ENCODE data around the gene FRRS1. TPM values are rescaled to one million over a fixed set of nuclear protein-coding genes. Genes with fewer than 3 reads are reported as not detected.

Gene FRRS1
- total RNA-seq, 2 experiments from 2014 or later = 1.2 to 1.7 TPM

DNA sequence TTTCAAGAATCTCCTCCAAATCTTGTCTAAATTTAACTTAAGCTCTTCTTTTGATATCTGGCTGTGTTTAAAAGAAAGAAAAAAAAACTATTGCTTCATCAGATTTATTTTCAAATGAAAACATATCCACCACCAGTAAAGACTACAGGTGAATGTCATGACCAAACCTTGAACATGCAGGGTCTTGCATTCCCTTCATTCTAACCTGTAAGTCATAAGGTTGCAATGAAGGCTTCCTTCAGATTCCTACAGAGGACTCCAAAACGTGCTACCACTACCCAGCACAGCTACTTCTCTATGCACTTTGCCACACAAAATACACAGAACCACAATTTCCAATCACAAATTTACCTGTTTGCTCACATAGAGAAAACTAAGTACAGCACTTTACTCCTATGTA lies 26.3 kb downstream of the FRRS1 start:
- Mint-ChIP-seq H3K36me3 (ENCODE audit: low read depth) (no peaks in the 10 kb centered on the region), H3K27ac (no peak overlapping the region), H3K9me3 (no peaks in the 10 kb centered on the region), H3K4me1 (no peaks in the 10 kb centered on the region), H3K27me3 (no peaks in the 10 kb centered on the region), H3K4me3 (no peak overlapping the region)
- CTCF ChIA-PET = no interaction called here
- POLR2A ChIA-PET = no interaction called here
- no peak for DNase-seq

DNA sequence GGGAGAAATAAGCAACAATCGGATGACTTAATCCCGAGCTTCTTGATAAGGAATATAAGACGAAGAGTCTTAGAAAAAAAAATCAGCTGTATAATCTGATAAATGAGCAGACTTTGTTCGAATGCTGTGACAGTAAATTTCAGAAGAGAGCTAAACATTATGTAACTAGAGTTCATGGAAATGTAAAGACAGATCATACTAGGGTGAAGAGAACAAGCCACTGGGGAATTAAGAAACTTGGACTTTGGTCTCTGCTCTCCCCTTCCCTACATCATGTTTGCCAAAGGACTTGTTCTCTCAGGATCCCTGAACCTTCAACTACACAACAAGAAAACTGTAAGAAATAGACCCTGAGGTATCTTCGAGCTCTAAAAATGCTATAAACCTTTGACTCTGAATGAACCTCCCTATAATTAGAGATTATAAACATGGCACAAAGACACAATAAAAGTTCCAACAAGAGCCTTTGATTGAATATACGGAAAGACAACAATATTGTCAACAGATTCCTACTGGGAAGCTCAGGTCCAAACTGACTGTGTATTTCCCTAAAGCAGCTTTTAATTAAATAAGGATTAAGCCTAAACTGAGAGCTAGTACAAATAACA lies 27.5 kb downstream of the FRRS1 start:
- DNase-seq = no peak
- no peaks in the 10 kb centered on the region for H3K9me3 Mint-ChIP-seq
- H3K4me3 Mint-ChIP-seq = no peak overlapping the region
- H3K27me3 Mint-ChIP-seq = no peaks in the 10 kb centered on the region
- ChIA-PET POLR2A (no interaction called here), CTCF (no interaction called here)
- H3K36me3 Mint-ChIP-seq (ENCODE audit: low read depth) = no peaks in the 10 kb centered on the region
- no peaks in the 10 kb centered on the region for H3K4me1 Mint-ChIP-seq
- H3K27ac Mint-ChIP-seq = no peak overlapping the region

- Mint-ChIP-seq H3K4me1 (no peaks in the 10 kb centered on the region), H3K27ac (no peak overlapping the region), H3K27me3 (peaks cover 3% of the 10 kb centered on the region), H3K4me3 (no peak overlapping the region), H3K36me3 (ENCODE audit: low read depth) (no peaks in the 10 kb centered on the region), H3K9me3 (no peaks in the 10 kb centered on the region)
- CTCF ChIA-PET = no interaction called here
- POLR2A ChIA-PET = no interaction called here
- DNase-seq = no peak
These were observed 29.4 kb downstream of the FRRS1 start for GRCh38 chr1:99737016-99737415.

DNA sequence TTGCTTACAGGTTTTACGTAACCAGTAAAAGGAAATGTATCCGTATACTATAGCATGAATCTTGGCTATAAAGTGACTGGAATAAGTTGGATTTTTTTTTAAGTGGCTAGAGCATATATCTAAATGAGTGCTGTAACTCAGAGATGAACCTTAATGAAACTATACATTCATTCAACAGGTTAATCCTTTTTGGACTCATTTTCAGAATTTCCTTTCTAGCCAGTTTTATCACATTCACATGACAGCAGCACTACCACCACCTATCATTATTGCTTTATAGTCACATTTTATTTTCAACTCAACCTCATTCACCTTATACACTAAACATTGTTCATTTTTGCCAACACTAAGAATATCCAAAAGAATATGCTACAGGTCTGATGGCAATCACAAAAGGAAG lies 30.6 kb downstream of the FRRS1 start:
- POLR2A ChIA-PET = no interaction called here
- Mint-ChIP-seq H3K4me1 (no peaks in the 10 kb centered on the region), H3K9me3 (no peaks in the 10 kb centered on the region), H3K36me3 (ENCODE audit: low read depth) (no peaks in the 10 kb centered on the region), H3K27me3 (peaks cover 3% of the 10 kb centered on the region), H3K27ac (no peak overlapping the region), H3K4me3 (no peak overlapping the region)
- no peak for DNase-seq
- CTCF ChIA-PET = no interaction called here

- H3K36me3 Mint-ChIP-seq (ENCODE audit: low read depth) = no peaks in the 10 kb centered on the region
- H3K4me1 Mint-ChIP-seq = no peaks in the 10 kb centered on the region
- no peak overlapping the region for H3K4me3 Mint-ChIP-seq
- no peak overlapping the region for H3K27ac Mint-ChIP-seq
- ChIA-PET CTCF (no interaction called here), POLR2A (no interaction called here)
- H3K27me3 Mint-ChIP-seq = peaks cover 3% of the 10 kb centered on the region
- H3K9me3 Mint-ChIP-seq = no peaks in the 10 kb centered on the region
- no peak for DNase-seq
These were observed 35.1 kb downstream of the FRRS1 start for GRCh38 chr1:99731384-99731783.

DNA sequence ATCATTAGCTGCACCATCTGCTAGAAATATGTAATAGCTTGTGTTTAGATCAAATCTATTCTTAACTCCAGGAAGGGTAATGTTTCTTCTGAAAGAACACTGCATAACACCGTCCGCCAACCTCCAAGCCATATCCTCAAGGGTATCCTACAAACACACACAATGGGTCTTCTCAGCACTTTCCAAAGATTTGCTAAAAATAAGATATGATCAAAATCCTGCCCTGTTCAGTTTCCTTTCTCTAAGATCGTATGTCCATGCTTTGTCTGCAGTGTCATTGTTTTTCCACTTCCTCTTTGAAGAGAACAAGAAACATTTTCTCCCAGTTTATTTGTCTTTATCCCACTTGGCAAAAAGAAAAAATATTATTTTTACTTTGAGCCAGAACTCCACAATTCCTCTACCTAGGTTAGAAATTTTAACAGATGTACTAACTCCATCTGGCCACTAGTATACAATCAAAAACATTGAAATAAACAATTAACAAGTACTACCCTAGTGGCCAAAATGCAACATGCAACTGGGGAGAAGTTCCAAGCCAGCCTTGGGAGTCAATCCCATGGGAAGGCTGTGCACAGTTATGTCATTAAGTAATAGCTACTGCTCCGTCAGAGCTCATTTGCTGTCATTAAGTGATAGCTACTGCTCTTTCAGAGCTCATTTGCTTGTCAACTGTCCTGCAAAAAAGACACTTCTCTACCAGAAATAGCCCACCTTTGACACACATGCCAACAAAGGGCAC lies 37.8 kb downstream of the FRRS1 start:
- ChIA-PET CTCF (interaction anchor here (0.9 to 1.2 kb wide), 2 partner anchors 21 to 43 kb away, joined by 3 to 6 read pairs; no protein-coding TSS in a partner anchor), POLR2A (no interaction called here)
- H3K36me3 Mint-ChIP-seq (ENCODE audit: low read depth) = no peaks in the 10 kb centered on the region
- no peak for DNase-seq
- no peaks in the 10 kb centered on the region for H3K4me1 Mint-ChIP-seq
- H3K4me3 Mint-ChIP-seq = no peak overlapping the region
- H3K27ac Mint-ChIP-seq = no peak overlapping the region
- no peaks in the 10 kb centered on the region for H3K9me3 Mint-ChIP-seq
- peaks cover 3% of the 10 kb centered on the region for H3K27me3 Mint-ChIP-seq

- Mint-ChIP-seq H3K36me3 (ENCODE audit: low read depth) (no peaks in the 10 kb centered on the region), H3K27me3 (no peaks in the 10 kb centered on the region), H3K27ac (no peak overlapping the region), H3K4me3 (no peak overlapping the region), H3K4me1 (no peaks in the 10 kb centered on the region), H3K9me3 (no peaks in the 10 kb centered on the region)
- DNase-seq = no peak
- POLR2A ChIA-PET = no interaction called here
- CTCF ChIA-PET = interaction anchor here (1.2 kb wide), 1 partner anchor 42 kb away, joined by 6 read pairs; no protein-coding TSS in a partner anchor
These were observed 38.8 kb downstream of the FRRS1 start for GRCh38 chr1:99727575-99728185.

DNA sequence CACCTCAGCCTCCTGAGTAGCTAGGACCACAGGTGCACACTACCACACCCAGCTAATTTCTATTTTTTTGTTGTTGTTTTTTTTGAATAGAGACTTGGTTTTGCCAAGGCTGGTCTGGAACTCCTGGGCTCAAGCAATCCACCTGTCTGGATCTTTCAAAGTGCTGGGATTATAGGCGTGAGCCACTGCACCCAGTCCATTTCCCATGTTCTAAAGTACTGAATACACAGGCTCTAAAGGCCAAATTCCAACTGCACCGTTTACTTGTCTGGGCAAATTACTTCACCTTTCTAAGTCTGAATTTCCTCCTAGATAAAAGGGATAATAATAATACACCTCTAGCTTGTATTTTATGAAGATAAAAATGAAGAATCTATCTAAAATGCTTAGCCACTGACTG lies 39.6 kb downstream of the FRRS1 start:
- H3K27ac Mint-ChIP-seq = no peak overlapping the region
- H3K4me1 Mint-ChIP-seq = no peaks in the 10 kb centered on the region
- no peak overlapping the region for H3K4me3 Mint-ChIP-seq
- no peaks in the 10 kb centered on the region for H3K9me3 Mint-ChIP-seq
- no peaks in the 10 kb centered on the region for H3K36me3 Mint-ChIP-seq (ENCODE audit: low read depth)
- DNase-seq = no peak
- CTCF ChIA-PET = no interaction called here
- no peaks in the 10 kb centered on the region for H3K27me3 Mint-ChIP-seq
- POLR2A ChIA-PET = no interaction called here

GRCh38 chr1:99726407-99726806 lies 40.0 kb downstream of the FRRS1 start:
- H3K9me3 Mint-ChIP-seq = no peaks in the 10 kb centered on the region
- H3K4me3 Mint-ChIP-seq = no peak overlapping the region
- DNase-seq = no peak
- no peaks in the 10 kb centered on the region for H3K27me3 Mint-ChIP-seq
- H3K36me3 Mint-ChIP-seq (ENCODE audit: low read depth) = no peaks in the 10 kb centered on the region
- H3K27ac Mint-ChIP-seq = no peak overlapping the region
- no peaks in the 10 kb centered on the region for H3K4me1 Mint-ChIP-seq
- ChIA-PET POLR2A (no interaction called here), CTCF (no interaction called here)

DNA sequence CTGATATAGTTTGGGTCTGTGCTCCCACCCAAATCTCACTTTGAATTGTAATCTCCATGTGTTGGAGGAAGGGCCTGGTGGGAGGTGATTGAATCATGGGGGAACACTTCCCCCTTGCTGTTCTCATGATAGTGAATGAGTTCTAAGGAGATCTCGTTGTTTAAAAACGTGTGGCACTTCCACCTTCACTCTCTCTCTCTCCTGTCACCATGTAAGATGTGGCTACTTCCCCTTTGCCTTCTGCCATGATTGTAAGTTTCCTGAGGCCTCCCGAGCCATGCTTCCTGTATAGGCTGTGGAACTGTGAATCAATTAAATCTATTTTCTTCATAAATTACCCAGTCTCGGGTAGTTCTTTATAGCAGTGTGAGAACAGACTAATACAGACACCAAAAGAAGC lies 40.4 kb downstream of the FRRS1 start:
- no peaks in the 10 kb centered on the region for H3K9me3 Mint-ChIP-seq
- DNase-seq = no peak
- no peaks in the 10 kb centered on the region for H3K27me3 Mint-ChIP-seq
- POLR2A ChIA-PET = no interaction called here
- H3K36me3 Mint-ChIP-seq (ENCODE audit: low read depth) = no peaks in the 10 kb centered on the region
- CTCF ChIA-PET = no interaction called here
- no peaks in the 10 kb centered on the region for H3K4me1 Mint-ChIP-seq
- H3K27ac Mint-ChIP-seq = no peak overlapping the region
- no peak overlapping the region for H3K4me3 Mint-ChIP-seq

GRCh38 chr1:99723251-99723650 lies 43.2 kb downstream of the FRRS1 start:
- Mint-ChIP-seq H3K9me3 (no peaks in the 10 kb centered on the region), H3K27ac (no peak overlapping the region), H3K4me1 (no peaks in the 10 kb centered on the region), H3K36me3 (ENCODE audit: low read depth) (no peaks in the 10 kb centered on the region), H3K27me3 (no peaks in the 10 kb centered on the region), H3K4me3 (no peak overlapping the region)
- CTCF ChIA-PET = no interaction called here
- POLR2A ChIA-PET = no interaction called here
- no peak for DNase-seq

DNA sequence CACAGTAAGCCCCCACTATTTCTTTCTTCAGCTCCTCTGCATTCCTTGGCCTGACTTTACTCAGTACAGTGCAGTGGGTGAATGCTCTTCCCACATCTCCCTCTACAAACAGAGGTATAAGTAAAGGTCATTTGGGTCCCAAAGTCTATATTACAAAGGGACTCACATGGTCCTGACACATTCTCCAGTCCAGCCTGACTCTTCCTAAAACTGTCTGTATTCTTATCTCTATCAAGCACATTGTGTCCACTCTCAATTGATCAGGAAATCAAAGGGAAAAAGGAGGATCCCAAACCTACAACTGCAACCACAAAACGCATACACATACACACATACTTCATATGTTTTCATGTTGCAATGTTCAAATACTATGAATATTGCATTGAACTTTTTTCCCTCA lies 49.4 kb downstream of the FRRS1 start:
- POLR2A ChIA-PET = no interaction called here
- no peaks in the 10 kb centered on the region for H3K4me1 Mint-ChIP-seq
- no peak overlapping the region for H3K4me3 Mint-ChIP-seq
- CTCF ChIA-PET = no interaction called here
- no peaks in the 10 kb centered on the region for H3K27me3 Mint-ChIP-seq
- H3K36me3 Mint-ChIP-seq (ENCODE audit: low read depth) = no peaks in the 10 kb centered on the region
- no peak for DNase-seq
- H3K9me3 Mint-ChIP-seq = no peaks in the 10 kb centered on the region
- no peak overlapping the region for H3K27ac Mint-ChIP-seq

GRCh38 chr1:99713006-99713405 lies 53.4 kb downstream of the FRRS1 start:
- H3K27me3 Mint-ChIP-seq = no peaks in the 10 kb centered on the region
- H3K27ac Mint-ChIP-seq = no peak overlapping the region
- H3K36me3 Mint-ChIP-seq (ENCODE audit: low read depth) = no peaks in the 10 kb centered on the region
- H3K4me3 Mint-ChIP-seq = no peak overlapping the region
- ChIA-PET CTCF (interaction anchor here (0.6 kb wide), 1 partner anchor 1803 kb away, joined by 6 read pairs; no protein-coding TSS in a partner anchor), POLR2A (no interaction called here)
- DNase-seq = no peak
- no peaks in the 10 kb centered on the region for H3K9me3 Mint-ChIP-seq
- no peaks in the 10 kb centered on the region for H3K4me1 Mint-ChIP-seq

DNA sequence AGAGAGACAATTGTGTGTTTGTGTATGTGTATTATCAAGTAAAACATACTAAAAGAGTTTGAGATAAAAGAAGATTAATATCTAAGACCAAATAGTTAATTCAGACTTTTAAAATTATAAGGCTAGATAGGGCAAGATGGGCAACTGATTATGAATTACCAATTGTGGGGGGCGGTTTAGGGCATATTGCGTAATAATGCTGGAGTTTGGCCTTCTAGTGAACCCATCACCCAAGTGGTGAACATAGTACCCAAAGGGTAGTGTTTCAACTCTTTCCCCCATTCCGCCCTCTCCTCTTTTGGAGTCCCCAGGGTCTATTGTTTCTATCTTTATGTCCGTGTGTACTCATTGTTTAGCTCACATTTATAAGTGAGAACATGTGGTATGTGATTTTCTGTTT lies 55.4 kb downstream of the FRRS1 start:
- POLR2A ChIA-PET = no interaction called here
- H3K4me3 Mint-ChIP-seq = no peak overlapping the region
- H3K36me3 Mint-ChIP-seq (ENCODE audit: low read depth) = no peaks in the 10 kb centered on the region
- DNase-seq = no peak
- no peaks in the 10 kb centered on the region for H3K9me3 Mint-ChIP-seq
- H3K27me3 Mint-ChIP-seq = no peaks in the 10 kb centered on the region
- H3K27ac Mint-ChIP-seq = no peak overlapping the region
- H3K4me1 Mint-ChIP-seq = no peaks in the 10 kb centered on the region
- CTCF ChIA-PET = interaction anchor here (2.0 kb wide), 1 partner anchor 26 kb away, joined by 5 read pairs; no protein-coding TSS in a partner anchor

Data from activated CD4-positive, alpha-beta memory T cell treated with anti-CD3 and anti-CD28 coated beads, Interleukin-2, amount 10 ng/mL, durations not matched to agents 7 days and 5 days (primary cell).